NCI-H1105 (cell line): ENCODE results near the gene GRAMD1B.
A peak's percentile ranks its signal among the peaks of the same experiment; 100 is the strongest.
"Not testable (repeated sequence)": the region's sequence is repeated elsewhere in the genome, so short reads cannot be mapped to it uniquely, and the experiment has no call there.

Experiments
- DNase-seq: peaks from one replicate; lab custom pipeline; 2025; lab: John Stamatoyannopoulos, UW

Gene GRAMD1B

DNA sequence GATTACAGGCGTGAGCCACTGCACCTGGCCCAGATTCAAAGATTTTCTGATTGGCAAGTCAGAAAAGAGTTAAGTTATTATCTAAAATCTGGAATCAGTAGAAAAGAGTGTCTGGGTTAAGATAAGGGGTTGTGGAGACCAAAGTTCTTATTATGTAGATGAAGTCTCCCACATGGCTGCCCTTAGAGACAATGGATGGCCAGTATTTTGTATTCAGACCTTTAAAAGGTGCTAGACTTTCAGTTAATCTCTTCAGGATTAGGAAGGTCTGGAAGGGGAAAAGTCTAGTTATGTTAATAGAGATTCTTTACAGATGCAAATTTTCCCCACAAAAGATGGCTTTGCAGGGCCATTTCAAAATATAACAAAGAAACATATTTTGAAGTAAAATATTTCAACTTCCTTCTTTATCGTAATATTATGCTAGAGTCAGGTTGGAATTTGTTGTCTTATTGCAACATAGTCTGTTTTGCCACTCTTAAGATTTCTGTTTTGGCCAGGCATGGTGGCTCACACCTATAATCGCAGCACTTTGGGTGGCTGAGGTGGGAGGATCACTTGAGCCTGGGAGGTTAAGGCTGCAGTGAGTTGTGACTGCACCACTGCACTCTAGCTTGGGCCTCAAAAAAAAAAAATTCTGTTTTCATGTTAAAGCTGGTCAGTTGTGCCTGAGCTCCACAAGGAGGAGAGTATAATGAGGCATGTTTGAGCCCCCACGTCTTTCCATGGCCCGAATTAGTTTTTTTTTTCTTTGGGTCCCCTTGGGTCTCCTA lies 14.0 kb downstream of the GRAMD1B start:
- no peak for DNase-seq

GRCh38 chr11:123448823-123449222 lies 18.8 kb downstream of the GRAMD1B start:
- no peak for DNase-seq

GRCh38 chr11:123449436-123449835 lies 19.4 kb downstream of the GRAMD1B start:
- DNase-seq: no peak

DNA sequence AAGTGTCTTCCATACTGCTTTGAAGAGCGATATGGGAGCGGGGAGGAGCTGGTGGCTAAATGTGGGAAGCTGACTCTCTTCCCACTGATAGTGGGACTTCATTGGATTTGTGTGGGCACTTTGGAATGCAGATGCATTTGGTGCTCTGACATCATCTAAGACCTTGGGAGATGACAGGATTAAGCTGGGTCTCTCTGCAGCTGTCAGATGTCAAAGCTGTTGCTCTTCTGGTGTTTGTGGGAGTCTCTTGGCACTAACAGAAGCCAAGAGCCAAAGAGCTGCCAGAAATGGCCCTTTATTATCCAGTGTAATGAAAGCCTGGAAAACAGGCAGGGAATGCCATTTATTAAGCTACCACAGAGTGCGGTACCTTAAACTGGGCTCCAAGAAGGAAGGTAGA lies 20.6 kb downstream of the GRAMD1B start:
- peak; percentile 53 for DNase-seq

DNA sequence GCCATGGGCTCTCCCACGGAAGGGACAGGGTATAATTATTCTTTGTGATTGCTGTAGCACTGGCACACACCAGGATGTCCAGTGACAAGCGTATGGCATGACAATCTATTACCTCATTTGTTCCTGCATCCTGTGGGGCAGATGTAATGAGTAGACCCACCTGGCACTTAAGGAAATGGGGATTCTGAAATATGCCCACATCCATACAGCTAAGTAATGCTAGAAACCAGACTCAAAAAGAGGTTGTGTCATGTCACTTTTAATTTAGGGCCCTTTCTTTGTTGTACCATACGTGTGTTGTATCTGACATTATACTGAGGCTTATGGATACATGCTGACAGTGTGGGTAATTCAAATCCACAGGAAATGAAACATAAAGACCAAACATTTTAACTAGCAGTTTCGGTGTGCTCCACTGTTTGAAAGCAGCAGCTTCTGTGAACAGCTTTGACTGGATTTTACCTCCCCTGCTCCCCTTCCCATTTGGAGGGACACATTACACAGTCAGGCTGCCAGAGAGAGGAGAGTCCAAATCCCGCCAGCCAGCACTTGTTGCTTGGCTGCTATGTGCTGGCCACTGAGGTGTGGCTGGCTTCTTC lies 21.2 kb downstream of the GRAMD1B start:
- DNase-seq: peak; percentile 43

- no peak for DNase-seq
These were observed 22.7 kb downstream of the GRAMD1B start for GRCh38 chr11:123452794-123453193.

DNA sequence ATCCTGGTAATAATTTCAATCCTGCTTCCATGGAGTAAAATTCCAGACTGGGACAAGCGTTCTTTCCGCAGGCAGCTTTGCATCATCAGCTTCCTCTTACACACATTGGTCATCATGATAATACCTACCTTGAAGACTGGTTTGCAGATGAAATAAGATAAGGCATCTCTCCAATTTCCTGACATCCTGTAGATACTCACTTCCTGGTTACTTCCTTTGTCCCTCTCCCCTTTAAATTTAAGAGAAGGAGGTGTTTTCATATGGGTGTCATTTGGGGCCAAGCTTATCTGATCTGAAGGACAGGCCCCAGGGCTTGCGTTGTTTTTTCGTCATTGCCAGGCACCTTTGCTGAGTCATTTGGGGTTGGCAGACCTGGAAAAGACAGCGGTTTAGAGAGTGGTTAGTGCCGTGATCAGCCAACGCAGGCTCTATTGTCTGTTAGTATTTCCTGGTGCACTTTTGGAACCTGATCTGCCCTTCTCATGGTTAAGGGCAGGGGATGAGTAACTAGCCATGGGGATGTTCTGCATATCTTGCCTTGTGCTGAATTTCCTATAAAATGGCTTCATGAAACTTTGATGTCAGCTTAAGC lies 24.1 kb downstream of the GRAMD1B start:
- no peak for DNase-seq

GRCh38 chr11:123454796-123455195 lies 24.7 kb downstream of the GRAMD1B start:
- DNase-seq: no peak

DNA sequence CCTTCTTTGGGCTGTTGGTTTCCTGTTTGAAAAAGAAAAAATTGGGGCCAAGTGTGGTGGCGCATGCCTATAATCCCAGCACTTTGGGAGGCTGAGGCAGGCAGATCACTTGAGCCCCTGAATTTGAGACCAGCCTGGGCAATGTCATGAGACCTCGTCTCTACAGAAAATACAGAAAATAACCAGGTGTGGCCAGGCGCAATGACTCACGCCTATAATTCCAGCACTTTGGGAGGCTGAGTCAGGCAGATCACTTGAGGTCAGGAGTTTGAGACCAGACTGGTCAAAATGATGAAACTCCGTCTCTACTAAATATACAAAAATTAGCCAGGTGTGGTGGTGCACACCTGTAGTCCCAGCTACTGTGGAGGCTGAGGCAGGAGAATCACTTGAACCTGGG lies 26.4 kb downstream of the GRAMD1B start:
- DNase-seq: not testable (repeated sequence)

- DNase-seq: no peak
These were observed 27.2 kb downstream of the GRAMD1B start for GRCh38 chr11:123457187-123457770.

GRCh38 chr11:123458501-123458900 lies 28.4 kb downstream of the GRAMD1B start:
- no peak for DNase-seq

- peak; percentile 47 for DNase-seq
These were observed 30.1 kb downstream of the GRAMD1B start for GRCh38 chr11:123460012-123460700.

DNA sequence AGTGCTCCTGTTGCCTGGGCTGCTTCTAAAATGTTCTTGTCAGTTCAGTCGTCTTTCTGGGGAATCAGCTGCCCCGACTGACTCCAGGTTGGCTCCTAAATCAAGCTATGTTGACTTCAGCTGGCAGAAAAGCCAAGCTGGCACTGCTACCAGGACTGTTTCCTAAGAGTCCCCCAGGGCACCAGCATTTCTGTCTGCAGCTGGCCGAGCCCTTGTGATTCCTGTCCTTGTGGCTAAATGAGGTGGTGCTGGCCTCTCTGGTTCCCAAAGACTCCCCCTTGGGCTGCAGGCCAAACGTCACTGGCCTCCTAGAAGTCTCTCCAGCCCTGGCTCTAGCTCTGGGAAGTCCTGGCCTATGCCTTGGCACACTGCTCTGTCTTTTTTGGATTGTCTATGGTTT lies 31.1 kb downstream of the GRAMD1B start:
- no peak for DNase-seq

GRCh38 chr11:123465667-123466066 lies 35.6 kb downstream of the GRAMD1B start:
- DNase-seq: not testable (repeated sequence)

DNA sequence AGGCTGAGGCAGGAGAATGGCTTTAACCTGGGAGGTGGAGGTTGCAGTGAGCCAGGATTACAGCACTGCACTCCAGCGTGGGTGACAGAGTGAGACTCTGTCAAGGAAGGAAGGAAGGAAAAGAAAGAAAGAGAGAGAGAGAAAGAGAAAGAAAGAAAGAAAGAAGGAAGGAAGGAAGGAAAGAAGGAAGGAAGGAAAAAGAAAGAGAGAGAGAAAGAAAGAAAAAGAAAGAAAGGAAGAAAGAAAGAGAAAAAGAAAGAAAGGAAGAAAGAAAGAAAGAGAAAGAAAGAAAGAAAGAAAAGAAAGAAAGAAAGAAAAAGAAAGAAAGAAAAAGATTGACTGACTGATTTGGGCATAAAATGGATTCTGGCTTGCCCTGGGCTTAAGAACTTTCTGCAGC lies 36.1 kb downstream of the GRAMD1B start:
- not testable (repeated sequence) for DNase-seq

DNA sequence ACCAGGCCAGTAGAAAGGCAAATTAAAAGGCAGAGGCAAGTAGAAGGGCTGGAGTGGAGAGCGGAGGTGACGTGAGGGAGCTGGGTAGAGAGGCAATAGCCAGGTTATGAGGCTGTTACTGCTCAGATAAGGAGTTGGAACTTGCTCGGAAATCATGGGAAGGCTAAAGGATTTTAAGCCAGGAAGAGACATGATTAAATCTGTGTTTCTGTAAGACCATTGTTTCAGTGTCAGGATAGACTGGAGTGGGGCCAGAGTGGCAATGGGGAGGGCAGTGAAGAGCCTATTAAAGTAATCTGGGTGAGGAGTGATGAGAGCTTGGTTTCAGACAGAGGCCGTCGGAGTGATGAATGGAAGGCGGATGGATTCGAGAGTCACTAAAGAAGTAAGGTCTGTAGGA lies 39.0 kb downstream of the GRAMD1B start:
- no peak for DNase-seq

- DNase-seq: no peak
These were observed 39.5 kb downstream of the GRAMD1B start for GRCh38 chr11:123469586-123469985.

DNA sequence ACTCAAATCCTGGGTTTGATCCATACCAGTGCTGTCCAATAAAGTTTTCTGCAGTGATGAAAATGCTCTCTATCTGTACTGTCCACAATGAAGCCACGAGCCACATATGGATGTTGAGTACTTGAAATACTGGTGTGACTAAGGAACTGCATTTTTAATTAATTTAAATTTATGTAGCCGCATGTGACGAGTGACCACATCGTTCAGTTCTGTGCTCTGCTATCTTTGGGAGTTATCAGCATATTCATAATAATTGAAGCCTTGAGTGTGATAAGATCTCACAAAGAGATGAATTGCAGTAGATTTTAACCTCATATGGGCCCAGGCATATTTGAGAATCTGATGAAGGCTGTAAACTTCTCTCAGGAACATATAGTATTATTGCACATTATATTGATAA lies 40.8 kb downstream of the GRAMD1B start:
- DNase-seq: no peak

- peak; percentile 92 for DNase-seq
These were observed 42.3 kb downstream of the GRAMD1B start for GRCh38 chr11:123472236-123472935.

DNA sequence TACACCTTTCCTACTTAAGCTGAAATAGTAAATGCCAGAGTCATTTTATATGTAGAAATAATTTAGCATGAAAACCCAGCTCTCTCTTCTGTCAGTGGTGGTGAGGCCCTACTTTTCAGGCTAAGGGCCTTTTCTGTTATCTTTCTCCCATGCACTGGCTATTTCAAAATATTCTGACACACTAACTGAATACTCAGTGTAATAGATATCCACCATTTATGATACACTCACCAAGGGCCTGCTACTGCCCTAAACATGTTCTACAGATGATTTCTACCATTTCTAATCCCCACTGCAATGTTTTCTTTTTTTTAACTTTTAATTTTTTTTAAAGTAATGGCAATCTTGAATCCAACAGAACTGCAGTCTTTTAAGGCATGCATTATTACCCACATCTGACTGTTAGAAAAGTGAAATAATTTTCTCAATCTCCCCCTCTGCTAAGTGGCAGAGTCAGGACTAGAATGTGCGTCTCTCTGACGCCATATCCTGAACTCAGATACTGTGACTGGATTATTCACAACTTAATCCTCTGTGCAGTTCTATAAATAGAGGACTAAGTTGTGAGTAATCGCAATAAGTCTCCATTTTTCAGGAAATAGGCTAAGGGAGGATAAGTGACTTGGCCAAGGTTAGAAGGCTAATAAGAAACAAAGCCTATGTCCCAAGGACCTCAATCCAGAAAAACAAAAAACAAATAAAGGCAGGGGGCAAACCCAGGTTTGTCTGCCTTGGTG lies 44.0 kb downstream of the GRAMD1B start:
- DNase-seq: no peak

DNA sequence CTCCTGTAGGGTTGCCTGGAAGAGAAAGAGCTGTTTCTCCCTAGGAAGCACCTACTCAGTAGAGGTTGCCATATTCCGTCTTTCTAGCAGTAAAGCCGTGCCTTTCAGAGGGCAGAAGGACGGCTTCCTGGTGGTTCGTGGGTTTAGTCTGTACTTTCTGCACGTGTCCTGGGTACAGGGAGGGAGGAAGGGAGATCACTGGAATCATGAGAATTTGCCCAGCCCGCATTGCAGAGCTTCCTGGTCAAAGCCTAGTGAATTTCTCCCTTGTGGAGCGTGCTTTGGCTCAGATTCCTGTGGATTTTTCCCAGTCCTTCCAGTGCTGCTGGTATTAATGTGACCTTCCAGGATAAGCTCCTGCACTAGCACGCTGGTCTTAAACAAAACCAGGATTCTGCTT lies 44.9 kb downstream of the GRAMD1B start:
- DNase-seq: no peak
